Measurements from ENCODE around the gene IDUA.

DNA sequence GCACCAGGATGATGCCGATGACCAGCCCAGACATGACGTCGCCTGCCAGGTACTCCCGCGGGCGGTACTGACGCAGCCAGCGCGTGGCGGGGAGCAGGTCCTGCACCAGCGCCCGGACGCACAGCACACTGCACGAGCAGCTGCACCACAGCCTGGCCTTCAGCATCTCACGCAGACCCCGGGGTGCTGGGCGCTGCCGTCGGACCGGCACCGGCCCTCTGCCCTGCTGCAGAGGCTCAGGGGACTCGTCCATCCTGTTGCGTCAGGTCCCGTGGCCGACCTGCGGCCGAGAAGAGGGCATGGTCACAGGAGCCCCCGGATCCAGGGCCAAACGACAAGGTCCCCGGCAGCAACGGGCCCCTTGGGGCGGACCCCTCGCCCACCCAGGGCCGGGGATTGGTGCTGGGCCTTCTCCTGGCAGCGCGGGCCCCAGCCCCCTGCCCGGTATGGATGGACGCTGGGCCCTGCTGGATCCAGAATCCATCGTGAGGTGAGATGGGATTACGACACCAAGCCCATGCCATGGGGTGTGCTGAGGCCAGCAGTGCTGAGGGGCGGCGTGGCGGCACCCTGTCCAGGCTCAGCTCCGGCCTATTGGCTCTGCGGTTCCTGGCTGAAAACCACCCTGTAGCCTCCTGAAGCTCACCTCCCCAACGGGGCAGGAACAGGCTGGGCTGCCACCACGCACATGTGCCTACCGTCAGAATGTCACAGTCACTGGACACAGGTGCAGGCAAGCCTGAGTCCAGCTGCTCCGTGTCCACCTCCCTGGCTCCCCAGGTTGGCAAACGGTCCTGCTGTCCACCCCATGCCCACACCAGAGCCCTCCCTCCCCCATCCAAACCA lies 4.8 kb downstream of the IDUA start:
- TF ChIP-seq, protein P1, sequence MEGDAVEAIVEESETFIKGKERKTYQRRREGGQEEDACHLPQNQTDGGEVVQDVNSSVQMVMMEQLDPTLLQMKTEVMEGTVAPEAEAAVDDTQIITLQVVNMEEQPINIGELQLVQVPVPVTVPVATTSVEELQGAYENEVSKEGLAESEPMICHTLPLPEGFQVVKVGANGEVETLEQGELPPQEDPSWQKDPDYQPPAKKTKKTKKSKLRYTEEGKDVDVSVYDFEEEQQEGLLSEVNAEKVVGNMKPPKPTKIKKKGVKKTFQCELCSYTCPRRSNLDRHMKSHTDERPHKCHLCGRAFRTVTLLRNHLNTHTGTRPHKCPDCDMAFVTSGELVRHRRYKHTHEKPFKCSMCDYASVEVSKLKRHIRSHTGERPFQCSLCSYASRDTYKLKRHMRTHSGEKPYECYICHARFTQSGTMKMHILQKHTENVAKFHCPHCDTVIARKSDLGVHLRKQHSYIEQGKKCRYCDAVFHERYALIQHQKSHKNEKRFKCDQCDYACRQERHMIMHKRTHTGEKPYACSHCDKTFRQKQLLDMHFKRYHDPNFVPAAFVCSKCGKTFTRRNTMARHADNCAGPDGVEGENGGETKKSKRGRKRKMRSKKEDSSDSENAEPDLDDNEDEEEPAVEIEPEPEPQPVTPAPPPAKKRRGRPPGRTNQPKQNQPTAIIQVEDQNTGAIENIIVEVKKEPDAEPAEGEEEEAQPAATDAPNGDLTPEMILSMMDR (IDR thresholded peaks at IDR 0.05; ENCODE audit: low read depth, low read length) = no peak
- no peak for TF ChIP-seq EZH2phosphoT487 (IDR thresholded peaks at IDR 0.05; ENCODE audit: low read depth)

All from OCI-LY3 (cell line).